Activated CD8-positive, alpha-beta T cell treated with anti-CD3 and anti-CD28 coated beads for 36 hours (primary cell): Measurements from ENCODE around the gene EEF1E1. TPM values are rescaled to one million over a fixed set of nuclear protein-coding genes. Genes with fewer than 3 reads are reported as not detected.

ENCODE experiments used
- ATAC-seq: fragments of 200-7000 bp; cut with Tn5 transposase; one replicate; pipeline ENCODE4 v1.10.0; 2021; ENCODE audit warnings: mild to moderate bottlenecking, moderate library complexity
- CTCF ChIA-PET: fragments of 350-600 bp; sonication (Branson Sonifier 250); formaldehyde crosslinking; loops from one replicate; lab custom pipeline; 2021; ENCODE audit warnings: antibody characterized with exemption; lab: Charles Lee
- POLR2A ChIA-PET: fragments of 350-600 bp; sonication (Branson Sonifier 250); formaldehyde crosslinking; loops from one replicate; lab custom pipeline; 2021; ENCODE audit warnings: antibody characterized with exemption; lab: Charles Lee
- DNase-seq: peaks from one replicate; pipeline ENCODE4 v3.0.0-alpha.2; 2020
- H3K27ac Mint-ChIP-seq: one replicate; pipeline ENCODE4 v1.8.0; 2021; ENCODE audit warnings: mild to moderate bottlenecking, mixed read lengths
- H3K27me3 Mint-ChIP-seq: one replicate; pipeline ENCODE4 v1.8.0; 2021; ENCODE audit warnings: mixed read lengths
- H3K36me3 Mint-ChIP-seq: one replicate; pipeline ENCODE4 v1.8.0; 2021; ENCODE audit warnings: low read depth, mixed read lengths
- H3K4me1 Mint-ChIP-seq: one replicate; pipeline ENCODE4 v1.8.0; 2021; ENCODE audit warnings: low read depth, mixed read lengths
- H3K4me3 Mint-ChIP-seq: one replicate; pipeline ENCODE4 v1.8.0; 2021; ENCODE audit warnings: mild to moderate bottlenecking, moderate library complexity, mixed read lengths
- H3K9me3 Mint-ChIP-seq: one replicate; pipeline ENCODE4 v1.8.0; 2021; ENCODE audit warnings: mixed read lengths
- intact Hi-C: fragments of 100-400 bp; cut with micrococcal nuclease; formaldehyde crosslinking; loops from one replicate; pipeline ENCODE4 v1.10.0; 2022
- total RNA-seq, 2 experiments: library from RNA; stranded (reverse); gene quantifications; one replicate each; pipeline ENCODE4 v1.2.3, GENCODE V29; 2021
- TF ChIP-seq, protein P1 (sequence below): fragments of 200-600 bp; IDR thresholded peaks from one replicate; pipeline ENCODE4 v1.8.0; 2022; ENCODE audit warnings: antibody characterized with exemption, mild to moderate bottlenecking

Gene EEF1E1
- total RNA-seq, 2 experiments from 2014 or later, result 73.7 to 76.8 TPM

- peaks cover 42% of the 10 kb centered on the region for H3K4me1 Mint-ChIP-seq
- ATAC-seq (no peak), DNase-seq (no peak)
- no peak overlapping the region for H3K27ac Mint-ChIP-seq
- intact Hi-C loops, result no loop called here
- peaks cover 45% of the 10 kb centered on the region for H3K36me3 Mint-ChIP-seq
- ChIA-PET CTCF (interaction anchor here (1.4 kb wide), 1 partner anchor 12 kb away, joined by 3 read pairs; no protein-coding TSS in a partner anchor), POLR2A (no interaction called here)
- H3K4me3 Mint-ChIP-seq, result no peak overlapping the region
- H3K9me3 Mint-ChIP-seq, result peaks cover 9% of the 10 kb centered on the region
- no peaks in the 10 kb centered on the region for H3K27me3 Mint-ChIP-seq
- TF ChIP-seq, protein P1, sequence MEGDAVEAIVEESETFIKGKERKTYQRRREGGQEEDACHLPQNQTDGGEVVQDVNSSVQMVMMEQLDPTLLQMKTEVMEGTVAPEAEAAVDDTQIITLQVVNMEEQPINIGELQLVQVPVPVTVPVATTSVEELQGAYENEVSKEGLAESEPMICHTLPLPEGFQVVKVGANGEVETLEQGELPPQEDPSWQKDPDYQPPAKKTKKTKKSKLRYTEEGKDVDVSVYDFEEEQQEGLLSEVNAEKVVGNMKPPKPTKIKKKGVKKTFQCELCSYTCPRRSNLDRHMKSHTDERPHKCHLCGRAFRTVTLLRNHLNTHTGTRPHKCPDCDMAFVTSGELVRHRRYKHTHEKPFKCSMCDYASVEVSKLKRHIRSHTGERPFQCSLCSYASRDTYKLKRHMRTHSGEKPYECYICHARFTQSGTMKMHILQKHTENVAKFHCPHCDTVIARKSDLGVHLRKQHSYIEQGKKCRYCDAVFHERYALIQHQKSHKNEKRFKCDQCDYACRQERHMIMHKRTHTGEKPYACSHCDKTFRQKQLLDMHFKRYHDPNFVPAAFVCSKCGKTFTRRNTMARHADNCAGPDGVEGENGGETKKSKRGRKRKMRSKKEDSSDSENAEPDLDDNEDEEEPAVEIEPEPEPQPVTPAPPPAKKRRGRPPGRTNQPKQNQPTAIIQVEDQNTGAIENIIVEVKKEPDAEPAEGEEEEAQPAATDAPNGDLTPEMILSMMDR, result no peak
Observed at GRCh38 chr6:8030920-8031319, 71.4 kb downstream of the EEF1E1 start.

Other genes with a start within 250 kb of the EEF1E1 start
- 10 to 100 TPM; 49.3 to 51.0 TPM for gene TXNDC5, start 191.8 kb downstream of the EEF1E1 start, total RNA-seq
- 10 to 100 TPM; 23.7 to 26.2 TPM for gene BLOC1S5, start 38.2 kb downstream of the EEF1E1 start, total RNA-seq